HG02763 (cell line): ENCODE results near the gene NPRL2.

Experiments used
- ATAC-seq: cut with Tn5 transposase; IDR thresholded peaks from one replicate; pipeline ENCODE4 v1.9.1; 2021; ENCODE audit warnings: mild to moderate bottlenecking, moderate library complexity; ENCODE audit not compliant: unreplicated experiment

The NPRL2 gene

DNA sequence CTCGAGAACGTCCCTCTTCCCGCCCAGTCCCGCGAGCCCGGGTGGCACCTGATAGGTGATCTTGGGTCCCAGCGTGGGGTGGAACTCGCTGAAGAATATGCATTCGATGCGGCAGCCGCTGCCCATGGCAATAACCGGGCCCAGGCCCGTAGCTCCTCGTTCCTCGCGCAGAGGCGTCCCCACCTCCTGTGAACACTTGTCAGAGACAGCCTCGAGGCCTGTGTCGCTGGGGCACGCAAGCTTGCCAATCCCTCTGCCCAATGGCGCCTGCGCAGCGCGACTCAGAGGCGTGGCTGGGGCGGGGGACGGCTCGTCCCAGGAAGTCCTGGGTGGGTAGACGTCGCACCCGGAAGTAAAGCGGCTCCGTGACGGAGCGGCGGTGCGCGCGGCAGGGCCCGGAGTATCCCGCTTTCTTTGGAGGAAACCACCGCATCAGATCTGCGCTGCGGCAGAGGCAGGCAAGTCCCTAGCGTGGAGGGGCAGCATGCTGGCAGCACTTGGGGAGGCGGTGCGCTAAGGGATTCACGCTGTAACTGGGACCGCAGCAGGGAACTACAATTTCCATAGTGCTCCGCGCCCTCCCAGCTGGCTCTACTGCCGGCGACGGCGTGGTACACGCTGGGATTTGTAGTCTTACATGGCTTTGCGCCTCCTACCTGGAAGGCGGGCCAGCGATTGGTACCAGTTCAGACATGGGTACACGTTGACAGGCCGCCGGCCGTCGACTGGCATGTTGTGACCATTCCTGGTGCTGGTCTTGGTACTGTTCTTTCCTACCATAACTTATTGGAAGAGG, at the start of gene NPRL2, which contains the start of gene CYB561D2:
Gene NPRL2, minus strand, starts transcription at position 249 of the 796 bp plus-strand sequence. Its CDS starts 123 bp downstream, at position 126.
Gene CYB561D2, plus strand, starts transcription at position 336 of the 796 bp plus-strand sequence. CDS start 572 bp downstream, outside the sequence.
- ATAC-seq: peak; percentile 85

DNA sequence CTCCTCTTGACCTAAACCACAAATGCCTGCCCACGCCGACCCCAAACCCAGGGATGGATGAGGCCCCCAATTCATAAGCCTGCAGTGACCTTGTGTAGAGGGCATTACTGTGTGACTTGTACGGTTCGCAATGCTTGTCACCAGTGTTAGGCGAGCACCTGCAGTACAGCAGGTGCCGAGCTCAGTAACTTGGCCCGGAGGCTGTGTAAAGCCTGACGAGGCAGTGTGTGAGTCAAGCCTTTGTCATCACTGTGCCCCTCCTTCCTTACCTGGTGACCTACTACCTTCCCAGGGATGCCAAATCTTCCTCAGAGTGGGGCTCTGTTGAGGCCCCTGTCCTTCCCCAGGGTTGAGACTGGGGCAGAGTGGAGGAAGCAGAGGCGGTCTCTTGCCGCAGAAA, 45.9 kb upstream of the NPRL2 start:
- no peak for ATAC-seq

DNA sequence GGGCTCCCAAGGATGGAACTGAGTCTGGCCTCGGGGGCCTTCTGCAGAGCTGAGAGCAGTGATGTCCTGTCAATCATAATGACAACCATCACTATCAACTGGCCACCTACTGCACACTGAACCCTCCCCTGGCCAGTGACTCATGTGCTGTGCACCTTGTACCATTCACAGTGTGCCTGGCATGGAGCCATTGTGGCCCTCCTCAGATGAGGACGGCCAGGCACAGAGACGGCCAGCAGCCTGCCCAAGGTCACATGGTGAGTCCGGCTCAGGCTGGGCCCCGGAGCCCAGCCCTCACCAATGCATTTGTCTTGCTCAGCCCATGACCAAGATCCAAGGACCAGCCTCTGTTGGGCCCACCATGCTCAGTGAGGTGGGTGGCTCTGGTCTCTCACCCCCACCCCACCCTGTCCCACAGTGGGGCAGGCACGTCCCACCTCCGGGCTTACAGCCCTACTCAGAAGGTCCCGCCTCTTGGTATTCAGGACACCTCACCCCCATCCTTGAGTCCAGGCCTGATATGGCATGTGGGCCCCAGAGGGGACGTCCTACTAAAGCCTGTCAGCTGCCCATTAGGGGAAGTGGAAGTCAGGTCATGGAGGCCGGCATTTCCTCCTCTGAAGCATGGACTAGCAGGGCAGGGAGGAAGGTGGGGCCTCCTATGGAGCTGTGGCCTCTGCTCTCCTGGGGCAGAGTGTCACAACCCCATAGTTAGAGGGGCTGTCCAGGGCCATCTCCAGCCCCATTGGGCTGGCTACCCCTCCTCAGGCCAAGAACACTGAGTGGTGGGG, 44.7 kb upstream of the NPRL2 start:
- ATAC-seq: no peak

DNA sequence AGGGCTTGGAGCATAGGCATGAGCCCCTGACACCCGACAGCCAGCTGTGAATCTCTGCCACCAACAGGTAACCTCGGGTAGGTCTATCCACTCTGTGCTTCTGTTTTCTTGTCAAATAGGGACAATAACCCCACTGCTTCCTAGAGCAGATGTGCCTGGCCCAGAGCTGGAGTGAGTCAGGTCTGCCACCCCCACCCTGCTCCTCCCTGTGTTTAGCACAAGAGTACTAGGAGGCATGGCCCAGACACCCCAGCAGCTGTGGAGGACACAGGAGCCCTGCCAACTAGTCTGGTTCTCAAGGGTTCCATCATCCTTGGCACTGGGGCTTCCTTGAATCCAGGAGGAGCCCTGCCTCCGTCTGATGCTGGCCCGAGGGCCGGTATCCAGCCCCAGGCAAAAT, 42.5 kb upstream of the NPRL2 start:
- ATAC-seq: no peak

DNA sequence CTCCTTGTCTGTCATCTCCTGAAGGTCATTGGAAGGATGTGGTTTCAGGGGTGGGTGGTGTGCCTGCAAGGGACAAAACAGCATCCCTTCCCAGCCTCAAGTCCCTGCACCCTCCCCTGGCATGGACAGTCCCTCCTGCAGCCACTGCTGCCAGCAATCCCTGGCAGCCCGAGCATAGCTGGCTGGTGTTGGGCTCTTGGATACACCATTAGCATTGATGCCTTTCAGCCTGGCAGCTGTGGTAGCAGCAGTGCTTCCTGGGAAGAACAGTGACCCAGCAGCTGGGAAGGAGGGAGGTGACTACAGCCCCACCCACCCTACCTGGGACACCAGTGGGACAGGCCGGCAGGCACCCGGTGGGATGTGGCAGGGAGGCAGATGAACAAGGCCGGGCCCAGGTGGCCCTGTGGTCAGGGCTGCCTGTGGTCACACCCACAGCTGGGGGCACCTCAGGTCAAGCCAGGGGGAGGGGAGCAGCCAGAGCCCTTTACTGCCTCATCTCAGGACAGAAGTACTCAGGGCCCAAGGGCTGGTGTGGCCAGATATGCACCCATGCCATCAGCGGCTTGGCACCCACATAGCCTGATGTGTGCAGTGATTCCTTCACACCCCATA, 41.6 kb upstream of the NPRL2 start:
- ATAC-seq: no peak

DNA sequence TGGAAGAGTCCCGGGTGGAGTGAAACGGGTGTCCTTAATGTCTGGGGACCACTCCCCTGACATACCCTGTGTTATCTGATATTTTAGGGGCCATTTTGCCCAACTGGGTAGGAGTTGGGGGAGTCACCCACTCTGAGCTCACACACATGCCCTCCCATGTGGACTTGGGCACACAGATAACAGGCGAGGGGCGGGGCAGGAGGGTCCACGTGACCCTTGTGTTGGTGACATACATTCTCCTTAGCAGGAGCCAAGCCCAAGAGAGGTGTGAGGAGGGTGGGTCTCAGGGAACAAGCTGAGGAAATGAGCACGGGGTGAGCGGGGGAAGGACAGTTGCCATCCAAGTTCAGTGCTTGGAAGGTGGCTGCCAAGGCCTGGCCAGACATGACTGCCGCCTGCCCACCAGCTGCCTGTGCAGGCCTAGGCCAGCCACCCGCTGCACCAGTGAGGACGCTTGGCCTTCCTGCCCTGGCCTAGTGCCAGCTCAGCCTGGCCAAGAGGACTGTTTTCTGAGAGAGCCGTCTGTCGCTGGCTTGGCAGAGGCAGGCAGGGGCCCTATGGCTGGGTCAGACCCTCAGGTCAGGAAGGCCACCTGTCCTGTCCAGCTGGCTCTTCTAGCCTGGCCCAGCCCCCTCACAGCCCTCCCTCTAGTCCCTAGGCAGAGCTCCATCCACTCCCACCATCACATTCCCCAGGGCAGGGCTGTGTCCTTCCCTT, 40.1 kb upstream of the NPRL2 start:
- no peak for ATAC-seq

DNA sequence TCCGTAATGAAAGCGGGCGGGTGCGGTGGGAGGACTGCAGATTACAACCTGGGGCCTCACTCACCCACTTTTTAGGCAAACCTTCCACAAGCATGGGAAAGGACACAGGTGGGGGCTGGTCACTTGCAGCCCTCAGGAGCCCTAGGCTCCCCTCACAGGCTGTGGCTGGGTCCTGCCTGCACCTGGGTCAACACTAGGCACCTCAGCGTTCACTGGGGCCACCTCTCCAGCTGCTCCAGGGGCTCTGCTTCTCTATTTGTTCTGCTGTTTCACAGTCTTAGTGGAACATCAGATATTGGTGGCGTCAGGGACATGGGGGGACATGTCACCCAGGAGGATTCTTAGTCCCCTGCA, 38.8 kb upstream of the NPRL2 start:
- no peak for ATAC-seq

DNA sequence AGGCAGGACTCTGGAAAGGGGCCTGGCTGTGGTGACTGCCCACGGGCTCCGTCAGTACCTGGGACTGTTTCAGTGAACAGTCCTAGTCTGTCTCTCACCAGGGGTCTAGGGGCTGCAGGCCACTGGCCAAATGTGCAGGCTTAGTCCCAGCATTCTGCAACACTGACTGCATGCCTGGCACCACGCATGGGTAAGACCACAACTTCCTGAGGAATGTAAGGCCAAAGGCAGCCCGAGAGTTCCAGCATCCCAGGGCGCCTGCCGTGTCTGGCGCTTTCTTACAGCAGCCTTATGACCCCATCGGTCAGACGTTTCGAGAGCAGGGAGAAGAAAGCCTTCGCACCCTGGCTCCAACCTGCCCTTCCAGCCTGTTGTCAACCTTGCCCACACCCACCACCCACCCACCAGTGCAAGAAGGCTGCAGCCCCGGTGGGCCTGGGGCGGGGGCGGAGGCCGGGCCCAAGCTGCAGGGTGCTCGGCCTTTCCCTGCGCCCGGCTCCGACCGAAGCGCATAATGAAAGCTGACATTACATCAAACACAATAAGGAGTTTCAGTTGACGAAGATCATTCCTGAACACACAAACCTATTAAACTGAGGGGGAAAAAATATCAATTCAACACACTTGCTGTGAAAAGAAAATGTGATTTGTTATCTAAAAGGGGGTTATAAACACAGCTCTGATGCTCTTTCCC, 38.3 kb upstream of the NPRL2 start:
- ATAC-seq: no peak

DNA sequence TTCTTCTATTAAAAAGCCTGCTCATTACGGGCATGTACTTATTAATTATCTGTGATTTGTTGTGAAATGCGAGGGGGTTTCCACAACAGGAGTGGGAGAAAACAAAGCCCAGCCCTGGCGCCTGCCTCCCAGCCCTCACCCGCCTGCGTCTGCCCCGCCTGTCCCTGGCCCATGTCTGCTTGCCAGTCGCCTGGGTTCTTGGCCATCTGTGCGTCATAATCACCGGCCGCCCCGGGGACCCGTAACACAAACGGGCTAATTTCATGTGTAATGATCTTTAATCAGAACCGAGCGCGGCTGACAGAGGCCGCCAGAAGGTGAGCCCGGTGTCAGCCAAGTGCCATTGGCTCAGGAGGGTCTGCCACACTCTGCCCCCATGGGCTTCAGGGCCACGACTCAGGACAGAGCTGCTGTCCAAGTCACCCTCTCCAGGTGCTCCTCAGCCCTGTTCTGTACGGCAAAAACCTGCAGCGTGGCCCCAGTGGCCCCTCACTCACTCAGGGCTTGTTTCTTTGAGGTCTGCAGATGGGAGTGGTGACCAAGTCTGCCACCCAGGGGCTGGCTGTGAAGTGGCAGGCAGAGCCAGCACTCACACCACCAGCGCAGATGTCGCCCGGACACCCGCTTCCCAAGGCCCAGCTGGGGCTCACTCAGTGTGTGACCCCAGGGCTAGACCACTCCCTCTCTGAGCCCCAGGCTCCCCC, 37.6 kb upstream of the NPRL2 start:
- no peak for ATAC-seq

DNA sequence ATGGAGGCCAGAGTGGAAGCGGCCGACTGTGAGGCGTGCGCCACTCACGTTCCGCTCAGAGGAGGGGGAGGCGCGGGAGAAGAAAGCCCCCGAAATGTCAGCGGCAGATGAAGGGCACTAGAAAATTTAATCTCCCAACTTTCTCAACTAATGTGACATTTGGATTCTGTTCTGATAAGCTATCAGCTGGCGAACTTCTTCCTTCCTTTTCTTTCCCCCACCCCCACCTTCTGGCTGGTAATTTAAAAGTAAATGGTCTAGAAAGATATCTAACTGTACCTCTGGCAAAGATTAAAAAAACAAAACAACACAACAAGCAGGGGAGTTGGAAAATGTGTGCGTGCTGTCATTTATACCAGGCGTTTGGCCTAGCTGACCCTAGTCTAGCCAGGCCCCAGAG, 35.2 kb upstream of the NPRL2 start:
- no peak for ATAC-seq

DNA sequence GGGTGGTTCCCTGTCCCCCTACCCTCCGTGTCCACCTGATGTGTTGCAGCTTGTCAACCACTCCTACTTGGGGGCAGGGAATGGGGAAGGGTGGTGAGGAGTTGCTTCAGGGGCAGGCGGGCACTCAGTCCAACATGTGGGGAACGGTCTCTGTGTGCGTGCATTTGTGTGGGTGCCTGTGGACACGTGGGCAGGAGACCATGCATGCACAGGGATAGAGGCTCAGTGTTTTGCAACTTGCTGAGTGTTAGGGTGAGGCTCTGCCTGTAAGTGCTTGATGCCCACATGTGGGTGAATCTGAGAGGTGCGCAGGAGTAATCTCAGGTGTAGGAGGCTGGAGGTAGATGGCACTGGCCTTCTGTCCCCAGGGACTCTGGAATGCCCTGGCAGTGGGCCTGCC, 33.2 kb upstream of the NPRL2 start:
- ATAC-seq: no peak

DNA sequence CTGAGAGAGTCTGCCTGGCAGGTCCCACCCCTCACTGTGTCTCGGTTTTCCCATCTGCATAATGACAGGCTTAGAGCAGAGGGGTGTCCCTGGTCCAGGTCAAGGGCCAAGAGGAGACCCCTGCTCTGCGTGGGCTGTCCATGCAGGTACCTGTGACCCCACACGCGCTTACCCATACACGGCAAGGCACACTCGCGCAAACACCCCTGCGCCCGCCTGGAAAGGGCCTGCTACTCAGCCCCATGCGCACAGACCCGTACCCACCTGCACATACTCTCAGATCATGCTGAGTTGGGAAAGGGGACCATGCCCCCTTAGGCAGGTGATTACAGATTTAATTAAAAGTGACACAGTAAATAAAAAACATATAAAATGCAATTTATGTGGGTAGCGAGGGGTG, 32.1 kb upstream of the NPRL2 start:
- ATAC-seq: no peak

DNA sequence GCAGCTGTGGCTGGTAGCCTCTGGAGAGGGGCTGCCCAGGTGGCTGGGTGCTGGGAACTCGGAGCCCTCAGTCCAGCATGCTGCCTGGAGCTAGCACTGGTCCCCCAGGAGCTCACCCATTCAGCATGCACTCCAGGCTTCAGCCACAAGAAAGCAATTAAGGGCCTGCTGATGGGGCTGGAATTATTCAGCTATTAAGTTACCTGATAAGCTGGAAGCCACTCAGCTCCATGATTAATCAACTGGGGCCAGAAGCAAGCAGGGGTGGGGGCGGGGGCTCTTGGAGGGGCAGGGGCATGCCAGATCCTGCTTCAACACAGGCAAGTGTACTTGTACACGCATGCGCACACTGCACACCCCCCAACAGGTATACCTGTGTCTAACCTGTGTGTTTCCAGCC, 30.8 kb upstream of the NPRL2 start:
- ATAC-seq: no peak

DNA sequence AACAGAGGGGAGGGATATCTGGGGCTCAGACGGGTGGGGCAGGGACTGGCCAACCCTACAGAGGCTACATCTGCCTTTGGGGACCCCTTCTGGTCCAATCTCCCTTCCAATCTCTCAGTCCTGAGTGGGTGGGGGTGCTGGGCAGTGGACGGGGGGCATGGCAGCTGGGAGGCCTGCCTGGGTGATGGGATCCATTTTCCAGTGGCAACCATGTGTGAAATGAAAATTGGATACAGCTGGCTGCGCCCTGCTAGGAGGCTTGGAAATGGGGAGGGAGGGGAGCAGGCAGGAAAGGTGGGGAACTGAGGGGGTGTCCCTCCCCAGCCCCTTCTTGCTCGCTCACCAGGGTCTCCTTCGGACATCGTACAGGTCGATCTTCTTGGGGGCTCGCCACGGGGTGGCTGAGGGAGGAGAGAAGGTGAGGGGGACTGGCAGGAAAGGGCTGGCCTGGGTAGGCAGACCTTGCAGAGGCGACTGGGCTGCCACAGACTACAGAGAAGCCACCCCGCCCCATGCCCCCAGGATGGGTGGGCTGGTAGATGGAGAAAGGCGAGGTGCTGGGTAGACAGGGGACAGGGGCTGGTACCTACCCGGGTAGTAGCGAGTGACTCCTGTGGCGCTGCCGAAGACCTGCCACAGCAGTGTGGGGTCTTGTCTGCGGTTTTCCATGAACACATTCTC, 30.0 kb upstream of the NPRL2 start:
- ATAC-seq: no peak

DNA sequence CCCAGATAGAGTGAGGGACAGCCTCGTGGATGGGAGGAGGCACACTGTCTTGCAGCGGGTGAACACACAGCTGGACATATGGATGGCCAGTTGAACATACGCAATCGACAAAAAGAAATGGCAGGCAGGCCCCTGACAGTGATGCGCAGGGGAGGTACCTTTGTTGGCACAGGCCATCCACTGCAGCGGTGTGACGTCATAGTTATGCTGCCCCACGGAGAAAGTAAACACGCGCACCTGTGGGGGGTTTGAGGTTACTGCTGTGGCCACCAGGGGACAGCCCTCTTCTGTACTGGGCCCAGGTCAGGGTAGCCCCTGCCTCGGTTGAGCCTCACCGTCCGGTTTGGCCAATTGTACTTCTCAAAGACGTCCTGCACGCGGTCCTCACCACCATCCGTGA, 28.2 kb upstream of the NPRL2 start:
- no peak for ATAC-seq

DNA sequence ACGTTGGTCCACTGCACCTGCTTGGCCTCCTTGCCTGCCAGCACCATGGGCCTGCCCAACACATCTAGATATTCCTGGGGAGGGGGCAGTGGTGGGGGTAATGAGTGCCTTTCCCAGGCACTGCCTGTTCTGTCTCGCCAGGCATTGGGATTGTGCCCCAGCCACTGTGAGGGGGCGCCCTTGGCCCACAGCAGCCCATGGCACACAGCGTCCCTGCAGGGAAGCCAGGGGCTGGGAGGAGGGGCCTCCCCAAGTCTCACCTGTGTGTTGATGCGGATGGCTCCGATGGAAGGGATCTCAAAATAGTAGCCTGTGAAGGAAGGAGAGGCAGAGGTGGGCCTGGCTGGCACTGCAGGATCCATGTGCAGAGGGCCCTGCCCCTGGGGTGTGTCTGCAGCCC, 27.4 kb upstream of the NPRL2 start:
- ATAC-seq: no peak

DNA sequence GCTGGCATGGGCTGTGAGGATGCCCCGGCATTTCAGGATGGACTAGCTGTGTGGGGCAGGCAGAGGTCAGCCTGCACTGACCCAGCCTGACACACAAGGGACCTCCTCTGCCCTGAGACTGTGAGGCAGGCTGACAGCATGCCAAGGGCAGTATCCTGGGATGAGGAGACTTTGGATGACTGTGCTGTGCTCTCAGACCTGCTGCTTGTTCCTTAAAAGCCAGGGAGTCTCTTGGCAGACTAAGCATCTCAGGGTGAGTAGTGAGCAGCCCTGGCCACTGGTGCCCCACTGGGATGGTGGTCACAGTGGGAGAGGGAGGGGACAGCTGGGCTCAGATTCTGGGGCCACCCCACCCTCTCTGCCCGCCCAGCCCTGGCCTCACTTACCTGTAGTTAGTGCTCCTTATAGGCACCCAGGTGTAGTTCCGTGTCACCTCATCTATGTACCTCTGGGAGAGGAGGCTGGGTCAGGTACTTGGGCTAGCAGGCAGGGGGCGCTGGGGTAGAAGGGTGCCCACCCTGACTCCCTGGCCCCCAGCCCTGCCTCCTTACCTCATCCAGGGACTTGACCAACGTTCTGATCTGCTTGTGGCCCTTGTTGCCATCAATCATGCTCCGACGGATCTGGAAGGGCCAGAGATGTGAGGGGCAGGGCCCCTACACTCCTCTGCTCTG, 24.8 kb upstream of the NPRL2 start:
- ATAC-seq: no peak

DNA sequence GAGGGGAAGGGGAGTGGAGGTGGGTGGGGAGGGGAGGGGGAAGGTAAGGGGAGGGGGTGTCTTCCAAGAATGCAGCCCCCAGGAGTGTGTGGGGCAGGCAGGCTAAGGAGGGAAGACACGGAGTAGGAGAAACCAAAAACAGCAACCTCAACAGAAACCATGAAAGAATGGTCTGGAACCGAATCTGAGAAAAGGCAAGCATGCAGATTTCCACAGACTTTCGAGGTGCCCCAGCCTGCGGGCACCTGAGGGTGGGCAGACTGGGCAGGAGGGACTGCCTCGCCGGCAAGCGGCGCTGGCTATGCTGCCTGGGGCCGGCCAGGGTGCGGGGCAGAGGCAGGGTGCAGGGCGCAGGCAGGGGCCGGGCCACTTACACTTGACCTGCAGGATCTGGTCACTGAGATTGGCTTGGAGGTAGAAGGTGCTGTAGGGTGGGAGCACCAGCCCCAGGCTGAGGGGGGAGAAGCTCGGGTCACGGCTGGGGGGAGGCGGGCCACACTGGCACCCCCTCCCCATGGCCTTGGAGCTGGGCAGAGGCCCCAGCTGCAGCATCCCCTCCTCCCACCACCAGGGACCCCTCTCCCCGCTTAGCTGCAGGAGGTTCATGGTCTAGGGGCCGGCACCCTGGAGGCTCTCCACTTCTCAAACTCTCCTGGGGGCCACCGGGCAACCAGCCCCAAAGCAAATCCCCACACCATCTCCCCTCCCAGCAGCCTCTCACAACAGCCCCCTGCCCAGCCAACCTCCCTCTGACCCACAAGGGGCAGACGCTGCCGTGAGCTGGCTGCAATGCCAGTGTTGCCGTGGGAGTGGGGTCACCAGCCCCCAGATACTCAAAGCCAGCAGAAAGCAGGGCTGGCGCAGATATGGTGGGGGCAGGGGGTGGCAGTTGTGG, 24.0 kb upstream of the NPRL2 start:
- no peak for ATAC-seq
